Mesothelial cell of epicardium (in vitro differentiated cells): ENCODE results near the gene GPRC5A. TPM values are rescaled to one million over a fixed set of nuclear protein-coding genes. Genes with fewer than 3 reads are reported as not detected.

Experiments used
- DNase-seq, 2 experiments: peaks; one replicate each; pipeline ENCODE4 v3.0.0; 2021; ENCODE audit warnings: low spot score in 2 of 2; ENCODE audit not compliant: unreplicated experiment in 2 of 2
- H3K27ac Mint-ChIP-seq: 2 replicates; pipeline ENCODE4 v1.8.0; 2021; ENCODE audit warnings: mixed read lengths
- H3K27me3 Mint-ChIP-seq: 2 replicates; pipeline ENCODE4 v1.8.0; 2021; ENCODE audit warnings: low read depth, mixed read lengths
- H3K36me3 Mint-ChIP-seq: 2 replicates; pipeline ENCODE4 v1.8.0; 2021; ENCODE audit warnings: mixed read lengths
- H3K4me1 Mint-ChIP-seq: 2 replicates; pipeline ENCODE4 v1.8.0; 2021; ENCODE audit warnings: mixed read lengths
- H3K4me3 Mint-ChIP-seq: 2 replicates; pipeline ENCODE4 v1.8.0; 2021; ENCODE audit warnings: mild to moderate bottlenecking, moderate library complexity, mixed read lengths
- H3K9me3 Mint-ChIP-seq: 2 replicates; pipeline ENCODE4 v1.8.0; 2021; ENCODE audit warnings: mixed read lengths
- total RNA-seq: library from RNA; stranded (reverse); gene quantifications from 3 replicates; pipeline ENCODE4 v1.2.1, GENCODE V29; 2021
- TF ChIP-seq, protein P1 (sequence below): fragments of 200-600 bp; sonication (generic); IDR thresholded peaks from one replicate; pipeline ENCODE4 v1.5.0; 2021; ENCODE audit warnings: antibody characterized with exemption; ENCODE audit not compliant: unreplicated experiment

GPRC5A gene
- total RNA-seq, 1 donor from 2014 or later = 108 TPM

DNA sequence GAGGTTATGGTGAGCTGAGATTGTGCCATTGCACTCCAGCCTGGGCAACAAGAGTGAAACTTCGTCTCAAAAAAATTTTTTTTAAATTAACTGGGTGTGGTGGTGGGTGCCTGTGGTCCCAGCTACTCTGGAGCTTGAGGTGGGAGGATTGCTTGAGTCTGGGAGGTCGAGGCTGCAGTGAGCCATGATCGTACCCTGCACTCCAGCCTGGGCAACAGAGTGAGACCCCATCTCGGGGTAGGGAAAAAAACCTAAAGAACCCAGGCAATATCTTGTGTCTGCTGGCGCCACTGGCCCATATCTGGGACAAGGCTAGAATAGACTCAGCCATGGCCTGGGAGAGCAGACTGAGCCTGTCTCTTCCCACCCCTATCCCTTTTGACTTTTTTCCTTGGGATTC lies 9.1 kb upstream of the GPRC5A start:
- peaks cover 49% of the 10 kb centered on the region for H3K4me1 Mint-ChIP-seq
- no peaks in the 10 kb centered on the region for H3K27me3 Mint-ChIP-seq
- H3K27ac Mint-ChIP-seq = peak overlapping the region; percentile 92
- H3K4me3 Mint-ChIP-seq = no peak overlapping the region
- DNase-seq = no peak
- no peaks in the 10 kb centered on the region for H3K9me3 Mint-ChIP-seq
- H3K36me3 Mint-ChIP-seq = no peaks in the 10 kb centered on the region
- TF ChIP-seq, protein P1, sequence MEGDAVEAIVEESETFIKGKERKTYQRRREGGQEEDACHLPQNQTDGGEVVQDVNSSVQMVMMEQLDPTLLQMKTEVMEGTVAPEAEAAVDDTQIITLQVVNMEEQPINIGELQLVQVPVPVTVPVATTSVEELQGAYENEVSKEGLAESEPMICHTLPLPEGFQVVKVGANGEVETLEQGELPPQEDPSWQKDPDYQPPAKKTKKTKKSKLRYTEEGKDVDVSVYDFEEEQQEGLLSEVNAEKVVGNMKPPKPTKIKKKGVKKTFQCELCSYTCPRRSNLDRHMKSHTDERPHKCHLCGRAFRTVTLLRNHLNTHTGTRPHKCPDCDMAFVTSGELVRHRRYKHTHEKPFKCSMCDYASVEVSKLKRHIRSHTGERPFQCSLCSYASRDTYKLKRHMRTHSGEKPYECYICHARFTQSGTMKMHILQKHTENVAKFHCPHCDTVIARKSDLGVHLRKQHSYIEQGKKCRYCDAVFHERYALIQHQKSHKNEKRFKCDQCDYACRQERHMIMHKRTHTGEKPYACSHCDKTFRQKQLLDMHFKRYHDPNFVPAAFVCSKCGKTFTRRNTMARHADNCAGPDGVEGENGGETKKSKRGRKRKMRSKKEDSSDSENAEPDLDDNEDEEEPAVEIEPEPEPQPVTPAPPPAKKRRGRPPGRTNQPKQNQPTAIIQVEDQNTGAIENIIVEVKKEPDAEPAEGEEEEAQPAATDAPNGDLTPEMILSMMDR = no peak

DNA sequence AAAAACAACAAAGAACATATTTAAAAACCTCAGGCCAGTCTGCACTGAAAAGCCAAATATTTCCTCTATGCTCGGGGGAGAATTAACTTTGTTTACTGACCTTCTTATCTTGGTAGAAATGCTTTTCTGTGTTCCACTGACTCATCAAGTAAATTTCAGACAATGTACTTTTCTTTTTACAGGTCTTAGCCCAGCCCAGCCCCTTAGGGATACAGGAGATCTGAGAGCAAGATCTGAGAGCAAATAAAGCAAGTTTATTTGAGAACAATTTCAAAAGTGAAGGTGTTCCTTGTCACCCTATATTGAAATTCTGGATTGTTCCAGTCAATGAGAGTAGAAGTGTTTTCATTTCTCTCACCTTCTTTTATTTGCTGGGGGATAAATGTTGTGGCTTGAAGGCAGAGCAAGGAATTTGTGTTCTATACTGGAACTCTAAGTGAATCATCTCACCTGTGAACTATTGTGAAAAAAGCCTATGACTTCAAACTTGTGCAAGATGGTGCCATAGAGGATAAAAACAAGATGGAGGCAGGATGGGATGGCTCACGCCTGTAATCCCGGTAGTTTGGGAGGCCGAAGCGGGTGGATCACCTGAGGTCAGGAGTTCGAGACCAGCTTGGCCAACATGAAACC lies 7.9 kb upstream of the GPRC5A start:
- TF ChIP-seq, protein P1 = no peak
- Mint-ChIP-seq H3K27me3 (no peaks in the 10 kb centered on the region), H3K9me3 (no peaks in the 10 kb centered on the region), H3K4me1 (peaks cover 52% of the 10 kb centered on the region), H3K36me3 (no peaks in the 10 kb centered on the region), H3K27ac (peak overlapping the region; percentile 92), H3K4me3 (no peak overlapping the region)
- DNase-seq = no peak

DNA sequence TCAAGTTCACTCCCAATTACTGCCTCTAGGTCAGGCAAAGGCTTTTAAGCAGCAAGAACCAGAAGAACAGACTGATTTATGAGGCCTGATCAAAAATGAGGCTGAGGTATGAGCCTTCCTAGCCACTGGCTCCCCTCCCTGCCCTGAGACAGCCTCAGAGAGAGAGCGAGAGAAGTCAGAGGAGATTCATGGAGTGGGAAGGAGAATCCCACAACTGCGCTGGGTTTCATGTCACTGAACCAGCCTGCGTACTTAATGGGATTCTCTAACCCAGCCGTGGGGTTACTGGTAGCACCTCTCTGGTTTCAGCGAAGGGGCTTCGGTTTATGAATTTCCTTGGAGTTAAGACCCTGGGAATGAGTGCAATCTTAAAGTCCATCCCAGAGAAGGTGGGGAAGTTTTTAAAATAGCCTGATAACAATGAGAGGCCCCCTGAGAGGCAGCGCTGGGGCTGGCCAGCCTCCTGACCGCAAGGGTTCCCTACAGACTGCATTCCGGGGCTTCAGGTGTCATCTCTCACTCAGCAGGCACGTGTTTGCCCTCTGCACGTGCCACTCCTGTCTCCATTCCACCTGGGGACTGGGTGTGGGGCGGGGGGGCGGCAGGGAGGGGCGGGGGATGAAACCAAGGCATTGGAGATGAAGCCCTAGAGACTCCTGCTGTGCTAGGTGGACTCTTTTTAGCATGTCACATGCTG lies 6.1 kb upstream of the GPRC5A start:
- no peak for DNase-seq
- no peaks in the 10 kb centered on the region for H3K36me3 Mint-ChIP-seq
- no peaks in the 10 kb centered on the region for H3K27me3 Mint-ChIP-seq
- peaks cover 63% of the 10 kb centered on the region for H3K4me1 Mint-ChIP-seq
- H3K27ac Mint-ChIP-seq = peak overlapping the region; percentile 96
- no peak overlapping the region for H3K4me3 Mint-ChIP-seq
- TF ChIP-seq, protein P1 = no peak
- no peaks in the 10 kb centered on the region for H3K9me3 Mint-ChIP-seq

DNA sequence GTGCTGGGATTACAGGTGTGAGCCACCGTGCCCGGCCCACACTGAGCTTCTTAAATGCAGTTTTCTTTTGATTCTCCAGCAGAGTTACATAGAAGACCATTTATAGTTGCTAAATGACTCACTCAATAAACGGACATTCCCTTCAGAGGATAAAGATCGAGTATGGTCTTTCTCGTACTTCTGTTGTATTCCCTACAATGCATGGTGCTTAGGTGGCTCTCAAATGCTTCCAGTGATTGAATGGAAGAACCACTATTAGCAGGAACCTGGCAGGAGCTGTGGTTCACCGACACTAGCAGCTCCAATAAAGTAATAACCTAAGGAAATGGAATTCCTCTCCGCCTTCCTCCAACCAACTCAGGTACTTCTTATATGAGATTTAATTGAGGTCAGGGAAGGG lies 3.9 kb upstream of the GPRC5A start:
- Mint-ChIP-seq H3K4me3 (no peak overlapping the region), H3K27ac (peak overlapping the region; percentile 100), H3K9me3 (no peaks in the 10 kb centered on the region), H3K4me1 (peaks cover 77% of the 10 kb centered on the region), H3K36me3 (no peaks in the 10 kb centered on the region), H3K27me3 (no peaks in the 10 kb centered on the region)
- DNase-seq = no peak
- TF ChIP-seq, protein P1 = no peak

DNA sequence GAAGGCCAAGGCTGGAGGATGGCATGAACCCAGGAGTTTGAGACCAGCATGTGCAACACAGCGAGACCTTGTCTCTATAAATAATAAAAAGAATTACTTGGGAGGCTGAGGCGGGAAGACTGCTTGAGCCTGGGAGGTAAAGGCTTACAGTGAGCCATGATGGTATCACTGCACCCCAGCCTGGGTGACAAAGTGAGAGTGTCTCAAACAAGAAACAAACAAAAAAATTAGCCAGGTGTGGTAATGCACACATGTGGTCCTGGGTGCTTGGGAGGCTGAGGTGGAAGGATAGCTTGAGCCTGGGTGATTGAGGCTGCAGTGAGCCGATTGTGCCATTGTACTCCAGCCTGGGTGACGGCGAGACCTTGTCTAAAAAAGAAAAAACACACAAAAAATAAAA lies 1.7 kb upstream of the GPRC5A start:
- Mint-ChIP-seq H3K27ac (peak overlapping the region; percentile 100), H3K4me1 (peaks cover 75% of the 10 kb centered on the region), H3K27me3 (no peaks in the 10 kb centered on the region), H3K36me3 (no peaks in the 10 kb centered on the region), H3K4me3 (peak overlapping the region; percentile 92), H3K9me3 (no peaks in the 10 kb centered on the region)
- DNase-seq = no peak
- TF ChIP-seq, protein P1 = no peak
